ENCODE measurements around the gene CNGA3.

The CNGA3 gene

GRCh38 chr2:98378196-98378595 lies 31.9 kb downstream of the CNGA3 start:
- no peak for DNase-seq

- no peak for DNase-seq
Measured at GRCh38 chr2:98378901-98379300, 32.6 kb downstream of the CNGA3 start.

- no peak for DNase-seq
Measured at GRCh38 chr2:98379311-98380202, 33.3 kb downstream of the CNGA3 start.

GRCh38 chr2:98380203-98380535 lies 33.9 kb downstream of the CNGA3 start:
- DNase-seq, result no peak

- DNase-seq, result no peak
Measured at GRCh38 chr2:98381494-98381893, 35.2 kb downstream of the CNGA3 start.

GRCh38 chr2:98382086-98382485 lies 35.8 kb downstream of the CNGA3 start:
- DNase-seq, result no peak

GRCh38 chr2:98382739-98383138 lies 36.5 kb downstream of the CNGA3 start:
- DNase-seq, result no peak

GRCh38 chr2:98383166-98383565 lies 36.9 kb downstream of the CNGA3 start:
- no peak for DNase-seq

- DNase-seq, result no peak
Measured at GRCh38 chr2:98385050-98385699, 38.9 kb downstream of the CNGA3 start.

- DNase-seq, result no peak
Measured at GRCh38 chr2:98387478-98387877, 41.2 kb downstream of the CNGA3 start.

GRCh38 chr2:98388081-98388480 lies 41.8 kb downstream of the CNGA3 start:
- no peak for DNase-seq

GRCh38 chr2:98388601-98389250 lies 42.5 kb downstream of the CNGA3 start:
- DNase-seq, result no peak

- no peak for DNase-seq
Measured at GRCh38 chr2:98389251-98389605, 43.0 kb downstream of the CNGA3 start.

GRCh38 chr2:98390571-98391476 lies 44.6 kb downstream of the CNGA3 start:
- no peak for DNase-seq

- DNase-seq, result no peak
Measured at GRCh38 chr2:98391581-98392270, 45.5 kb downstream of the CNGA3 start.

- DNase-seq, result no peak
Measured at GRCh38 chr2:98393354-98393753, 47.1 kb downstream of the CNGA3 start.

GRCh38 chr2:98394595-98395153 lies 48.4 kb downstream of the CNGA3 start:
- no peak for DNase-seq

GRCh38 chr2:98395977-98396376 lies 49.7 kb downstream of the CNGA3 start:
- DNase-seq, result no peak

GRCh38 chr2:98396745-98397355 lies 50.6 kb downstream of the CNGA3 start:
- no peak for DNase-seq

- no peak for DNase-seq
Measured at GRCh38 chr2:98399140-98399539, 52.9 kb downstream of the CNGA3 start.

GRCh38 chr2:98403878-98404277 lies 57.6 kb downstream of the CNGA3 start:
- no peak for DNase-seq
